Keratinocyte (primary cell): ENCODE results near the gene MIB1. TPM values are rescaled to one million over a fixed set of nuclear protein-coding genes. Genes with fewer than 3 reads are reported as not detected.

Experiments used
- DNase-seq: peaks from one replicate; pipeline ENCODE4 v3.0.0-alpha.2; 2011; ENCODE audit warnings: low read depth, missing footprints, low spot score
- FAIRE-seq: peaks from 2 replicates; lab custom pipeline; 2011; peaks lifted over from hg19 to GRCh38; lab: Jason Lieb, UNC
- H2AFZ ChIP-seq: 2 replicates; pipeline ENCODE4 v1.6.0; 2012; ENCODE audit warnings: low read length, control low read depth, inconsistent platforms; ENCODE audit not compliant: control insufficient read depth
- H3K27ac ChIP-seq: 2 replicates; pipeline ENCODE4 v1.5.1; 2011; ENCODE audit warnings: low read length; ENCODE audit not compliant: control insufficient read depth, insufficient read depth
- H3K27me3 ChIP-seq: 3 replicates; pipeline ENCODE4 v1.6.0; 2011; ENCODE audit warnings: low read length; ENCODE audit not compliant: control insufficient read depth, insufficient read depth; ENCODE audit errors: extremely low read depth
- H3K36me3 ChIP-seq, 2 experiments: 2 replicates in 1 of 2; 3 replicates in 1 of 2; pipeline ENCODE4 v1.5.1; 2011; ENCODE audit warnings: low read length in 2 of 2, mild to moderate bottlenecking in 1 of 2; ENCODE audit not compliant: control insufficient read depth in 2 of 2, insufficient read depth in 2 of 2; ENCODE audit errors: extremely low read depth in 1 of 2
- H3K4me1 ChIP-seq: 3 replicates; pipeline ENCODE4 v1.5.1; 2011; ENCODE audit warnings: low read length; ENCODE audit not compliant: control insufficient read depth, insufficient read depth; ENCODE audit errors: extremely low read depth
- H3K4me2 ChIP-seq: 3 replicates; pipeline ENCODE4 v1.6.0; 2011; ENCODE audit warnings: low read depth, low read length; ENCODE audit not compliant: control insufficient read depth, insufficient read depth; ENCODE audit errors: extremely low read depth
- H3K4me3 ChIP-seq, 3 experiments: fragments of 200-600 bp in 1 of 3; sonication (generic) in 1 of 3; 2 replicates in 2 of 3; 3 replicates in 1 of 3; pipeline ENCODE4 v1.5.1; 2011 to 2016; ENCODE audit warnings: low read length in 3 of 3, mild to moderate bottlenecking in 3 of 3, control low read depth in 2 of 3, inconsistent platforms in 1 of 3, low read depth in 1 of 3, mixed read lengths in 1 of 3, mixed run types in 1 of 3, moderate library complexity in 1 of 3; ENCODE audit not compliant: control insufficient read depth in 2 of 3, insufficient read depth in 2 of 3; ENCODE audit errors: extremely low read depth in 1 of 3
- H3K79me2 ChIP-seq: 2 replicates; pipeline ENCODE4 v1.6.0; 2012; ENCODE audit warnings: low read length; ENCODE audit not compliant: control insufficient read depth, insufficient read depth
- H3K9ac ChIP-seq: 3 replicates; pipeline ENCODE4 v1.6.0; 2011; ENCODE audit warnings: low read length; ENCODE audit not compliant: control insufficient read depth, insufficient read depth; ENCODE audit errors: extremely low read depth
- H3K9me1 ChIP-seq: 3 replicates; pipeline ENCODE4 v1.6.0; 2011; ENCODE audit warnings: low read length; ENCODE audit not compliant: control insufficient read depth, insufficient read depth; ENCODE audit errors: extremely low read depth
- H3K9me3 ChIP-seq: 2 replicates; pipeline ENCODE4 v1.5.1; 2012; ENCODE audit warnings: low read depth, low read length; ENCODE audit not compliant: control insufficient read depth
- H4K20me1 ChIP-seq: 3 replicates; pipeline ENCODE4 v1.6.0; 2011; ENCODE audit warnings: low read length; ENCODE audit not compliant: control insufficient read depth, insufficient read depth; ENCODE audit errors: extremely low read depth
- CTCF ChIP-seq, 3 experiments: IDR thresholded peaks in 1 of 3; conservative IDR thresholded peaks in 1 of 3; optimal IDR thresholded peaks in 1 of 3; 2 replicates in 2 of 3; 3 replicates in 1 of 3; pipeline versions ENCODE3 to v1.5.1; 2011; ENCODE audit warnings: low read length in 3 of 3, mild to moderate bottlenecking in 3 of 3, moderate library complexity in 2 of 3, control low read depth in 1 of 3, inconsistent platforms in 1 of 3; ENCODE audit not compliant: insufficient read depth in 2 of 3; ENCODE audit errors: extremely low read depth in 1 of 3
- EZH2 ChIP-seq: IDR thresholded peaks from one replicate; pipeline ENCODE4 v1.6.1; 2012; ENCODE audit warnings: inconsistent platforms, mild to moderate bottlenecking, low read length, moderate library complexity
- dilution Hi-C: fragments of 300-500 bp; cut with MboI; formaldehyde crosslinking; loops from one replicate; pipeline ENCODE4 v1.7.0; 2020; ENCODE audit warnings: low sequenced_read_pairs; ENCODE audit not compliant: extremely low pct_ligation_motif_present
- polyA plus RNA-seq, 5 experiments: library from polyadenylated mRNA; depleted of rRNA in 3 of 5; stranded (reverse) in 3 of 5; stranded (forward) in 1 of 5; unstranded in 1 of 5; fragments of >200 nt; gene quantifications; 1 replicate in 1 of 5; 2 replicates in 3 of 5; 3 replicates in 1 of 5; pipeline versions ENCODE4 v1.2.1 to v1.2.3, GENCODE V29; 2011 to 2012; ENCODE audit warnings: missing spikeins in 2 of 5, low read depth in 1 of 5, low replicate concordance in 1 of 5

Gene MIB1
- polyA plus RNA-seq, 1 donor (not counting 4 experiments of a cell fraction or from before 2014, with no cell fraction given) = 24.8 TPM

DNA sequence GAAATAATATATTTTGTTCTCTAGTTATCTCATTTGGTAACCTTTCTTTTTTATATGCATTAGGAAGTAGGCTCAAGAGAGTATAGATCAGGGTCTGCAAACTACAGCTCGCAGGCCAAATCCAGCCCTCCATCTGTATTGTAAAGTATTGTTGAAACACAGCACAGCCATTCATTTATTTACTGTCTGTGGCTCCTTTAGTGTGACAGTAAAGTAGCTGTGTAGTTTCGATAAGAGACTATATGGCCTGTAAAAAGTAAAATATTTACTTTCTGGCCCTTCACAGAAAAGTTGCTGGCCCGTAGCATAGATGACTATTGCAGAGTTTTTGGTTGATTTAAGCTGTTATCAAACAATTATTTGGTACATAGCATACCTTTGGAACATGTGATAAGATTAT is 67.6 kb downstream of the MIB1 start:
- Histone ChIP-seq H3K4me3 (no peak overlapping the region), H3K36me3 (peaks cover 3 to 5% of the 10 kb centered on the region in 2 experiments), H3K9me1 (no peaks in the 10 kb centered on the region), H3K4me1 (peaks cover 3% of the 10 kb centered on the region), H3K27me3 (no peaks in the 10 kb centered on the region), H3K9ac (no peak overlapping the region), H3K27ac (no peak overlapping the region), H3K79me2 (no peaks in the 10 kb centered on the region), H3K4me2 (no peak overlapping the region), H2AFZ (no peak overlapping the region), H4K20me1 (no peaks in the 10 kb centered on the region), H3K9me3 (no peaks in the 10 kb centered on the region)
- FAIRE-seq = no peak
- DNase-seq = no peak
- dilution Hi-C loops = no loop called here
- TF ChIP-seq CTCF (optimal IDR thresholded peaks at IDR 0.05 in 1 of 3, IDR thresholded peaks at IDR 0.05 in 1 of 3, conservative IDR thresholded peaks at IDR 0.05 in 1 of 3; ENCODE audit: extremely low read depth in 1 of 3, insufficient read depth in 2 of 3, low read length in 3 of 3) (no peak), EZH2 (no peak)

- Histone ChIP-seq H4K20me1 (no peaks in the 10 kb centered on the region), H3K36me3 (peaks cover 3 to 5% of the 10 kb centered on the region in 2 experiments), H3K27ac (no peak overlapping the region), H3K9me3 (no peaks in the 10 kb centered on the region), H3K4me3 (no peak overlapping the region), H3K4me1 (no peaks in the 10 kb centered on the region), H2AFZ (no peak overlapping the region), H3K9me1 (no peaks in the 10 kb centered on the region), H3K4me2 (no peak overlapping the region), H3K79me2 (no peaks in the 10 kb centered on the region), H3K27me3 (no peaks in the 10 kb centered on the region), H3K9ac (no peak overlapping the region)
- FAIRE-seq (peak; percentile 9), DNase-seq (no peak)
- no peak for TF ChIP-seq EZH2
- no peak for TF ChIP-seq CTCF (optimal IDR thresholded peaks at IDR 0.05 in 1 of 3, IDR thresholded peaks at IDR 0.05 in 1 of 3, conservative IDR thresholded peaks at IDR 0.05 in 1 of 3; ENCODE audit: extremely low read depth in 1 of 3, insufficient read depth in 2 of 3, low read length in 3 of 3)
- dilution Hi-C loops = no loop called here
Measured at GRCh38 chr18:21809725-21810124, 69.1 kb downstream of the MIB1 start.
